Posterior vena cava (tissue), 2 donors: ENCODE measurements around the gene MICAL3. TPM values are rescaled to one million over a fixed set of nuclear protein-coding genes. Genes with fewer than 3 reads are reported as not detected.

ENCODE experiments used
- DNase-seq: peaks from one replicate; pipeline ENCODE4 v3.0.0-alpha.2; 2020; ENCODE audit warnings: low spot score
- intact Hi-C, 2 donors: fragments of 100-400 bp; cut with DNase I; formaldehyde crosslinking; loops; one replicate each; pipeline versions ENCODE4 v1.14.1 to v1.14.2; 2022 to 2023
- microRNA-seq, 2 donors: library from miRNA; unstranded; fragments of <30 nt; microRNA quantifications; one replicate each; pipeline ENCODE4 v1.2.0, GENCODE V29; 2020 to 2021; ENCODE audit warnings: borderline microRNAs expressed in 2 of 2
- total RNA-seq, 2 donors: library from RNA; stranded (reverse); fragmentation: NEBNext Ultra II Directional; extraction: Animal tissue kit (Norgen Biotek cat#: 25700); gene quantifications; one replicate each; pipeline ENCODE4 v1.2.1, GENCODE V29; 2021
- donor health status: DM: yes; HTN: yes; CAD: no.
- donor health status: DM: yes; HTN: yes; CAD: no.

Gene MICAL3
- total RNA-seq, 2 donors from 2014 or later = 106 to 114 TPM

DNA sequence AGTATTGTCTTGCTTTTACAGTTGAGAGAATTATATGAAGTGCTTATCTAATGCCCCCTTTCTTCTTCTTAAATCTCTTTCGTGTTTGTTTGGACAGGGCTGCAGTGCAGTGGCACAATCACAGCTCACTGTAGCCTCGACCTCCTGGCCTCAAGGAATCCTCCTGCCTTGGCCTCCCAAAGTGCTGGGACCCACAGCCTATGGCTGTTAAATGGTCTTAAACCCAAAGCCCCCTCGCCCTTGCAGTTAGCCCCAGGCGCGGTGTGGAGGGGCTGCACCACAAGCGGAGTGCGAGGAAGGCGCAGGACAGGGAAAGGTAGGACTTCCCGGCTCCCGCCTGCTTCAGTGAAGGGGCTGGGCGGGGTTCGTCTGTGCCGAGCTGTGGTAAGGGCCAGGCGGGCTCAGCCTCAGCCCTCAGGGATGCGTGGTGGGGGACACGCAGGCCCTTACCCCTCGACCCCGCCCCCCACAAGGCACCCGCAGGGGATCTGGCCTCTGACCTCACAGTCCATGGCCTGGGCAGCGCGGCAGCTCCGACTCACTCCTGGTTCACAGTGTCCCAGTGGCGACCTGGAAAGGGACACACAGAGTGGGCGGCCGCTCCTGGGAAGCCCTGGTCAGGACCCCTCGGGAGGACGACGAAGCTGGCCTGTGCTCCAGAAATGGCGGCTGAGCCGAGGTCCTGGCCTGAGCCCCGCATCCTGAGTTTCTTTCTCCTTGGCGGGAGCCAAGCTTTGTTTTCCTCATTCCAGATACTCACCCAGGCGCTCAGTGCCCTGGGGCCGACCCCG lies 274.6 kb downstream of the MICAL3 start:
- intact Hi-C loops = loop anchor here in 1 of 2 donors (1.0 kb wide), 1 partner anchor 19 kb away; no protein-coding TSS in a partner anchor
- DNase-seq = peak; percentile 74

- intact Hi-C loops = loop anchor here in 1 of 2 donors (1.0 kb wide), 1 partner anchor 18 kb away; no protein-coding TSS in a partner anchor
- DNase-seq = peak; percentile 68
Measured at GRCh38 chr22:17748555-17749353, 275.6 kb downstream of the MICAL3 start.

GRCh38 chr22:17746916-17747315 lies 277.4 kb downstream of the MICAL3 start:
- intact Hi-C loops = no loop called here
- DNase-seq = no peak

DNA sequence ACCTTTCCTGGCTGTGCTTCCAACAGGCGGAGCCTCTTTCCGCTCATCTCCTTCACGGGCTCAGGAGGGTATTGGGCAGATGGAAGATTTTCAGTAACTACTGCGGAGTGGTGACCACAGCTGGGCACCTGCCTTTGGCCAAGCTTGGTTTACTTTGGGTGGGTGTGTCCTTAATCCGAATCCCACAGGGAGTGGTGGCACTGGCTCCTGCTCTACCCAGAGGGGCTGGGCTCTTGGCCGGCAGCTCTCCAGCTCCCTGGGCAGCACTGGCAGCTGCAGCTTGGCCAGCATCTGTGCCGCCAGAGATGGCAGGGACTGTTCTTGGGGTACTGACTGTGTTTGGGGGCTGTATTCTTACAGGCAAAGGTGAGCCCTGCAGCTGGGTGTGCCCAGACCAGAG lies 279.9 kb downstream of the MICAL3 start:
- intact Hi-C loops = no loop called here
- no peak for DNase-seq

- intact Hi-C loops = no loop called here
Measured at GRCh38 chr22:17743661-17744411, 280.5 kb downstream of the MICAL3 start.

GRCh38 chr22:17742527-17742902 lies 281.8 kb downstream of the MICAL3 start:
- intact Hi-C loops = no loop called here
- DNase-seq = no peak

More at GRCh38 chr22:17743661-17744411, 280.5 kb downstream of the MICAL3 start:
- DNase-seq = no peak

DNA sequence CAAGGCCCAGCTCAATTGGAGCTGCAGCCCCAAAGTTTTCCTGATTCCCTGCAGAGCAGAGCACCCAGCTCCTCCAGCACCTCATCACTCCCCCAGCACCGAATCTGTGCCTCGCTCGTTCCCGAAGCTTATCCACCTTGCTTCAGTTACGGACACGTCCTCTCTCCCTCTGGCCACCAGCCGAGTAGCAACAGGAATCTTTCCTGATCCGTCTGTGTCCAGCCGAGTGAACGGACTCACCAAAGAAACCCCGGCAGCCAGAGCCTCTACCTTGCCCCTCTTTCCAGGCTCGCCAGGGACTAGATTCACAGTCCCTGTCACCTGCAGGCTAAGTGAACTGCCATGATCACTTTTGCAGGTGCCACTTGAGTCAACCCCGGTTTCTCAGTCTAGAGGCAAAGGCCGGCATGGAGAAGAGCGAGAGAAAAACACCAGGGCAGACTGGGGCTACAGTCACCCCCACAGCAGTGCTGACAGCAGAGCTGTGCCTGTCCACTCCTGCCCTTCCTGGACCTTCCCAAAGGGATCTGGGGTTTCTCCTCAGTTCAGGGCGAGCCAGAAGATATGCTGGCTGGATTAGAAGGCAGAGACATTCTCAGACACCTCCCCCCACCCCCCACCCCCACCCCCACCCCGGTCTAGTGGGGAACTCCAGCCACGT lies 282.4 kb downstream of the MICAL3 start:
- intact Hi-C loops = no loop called here
- peak; percentile 16 for DNase-seq

DNA sequence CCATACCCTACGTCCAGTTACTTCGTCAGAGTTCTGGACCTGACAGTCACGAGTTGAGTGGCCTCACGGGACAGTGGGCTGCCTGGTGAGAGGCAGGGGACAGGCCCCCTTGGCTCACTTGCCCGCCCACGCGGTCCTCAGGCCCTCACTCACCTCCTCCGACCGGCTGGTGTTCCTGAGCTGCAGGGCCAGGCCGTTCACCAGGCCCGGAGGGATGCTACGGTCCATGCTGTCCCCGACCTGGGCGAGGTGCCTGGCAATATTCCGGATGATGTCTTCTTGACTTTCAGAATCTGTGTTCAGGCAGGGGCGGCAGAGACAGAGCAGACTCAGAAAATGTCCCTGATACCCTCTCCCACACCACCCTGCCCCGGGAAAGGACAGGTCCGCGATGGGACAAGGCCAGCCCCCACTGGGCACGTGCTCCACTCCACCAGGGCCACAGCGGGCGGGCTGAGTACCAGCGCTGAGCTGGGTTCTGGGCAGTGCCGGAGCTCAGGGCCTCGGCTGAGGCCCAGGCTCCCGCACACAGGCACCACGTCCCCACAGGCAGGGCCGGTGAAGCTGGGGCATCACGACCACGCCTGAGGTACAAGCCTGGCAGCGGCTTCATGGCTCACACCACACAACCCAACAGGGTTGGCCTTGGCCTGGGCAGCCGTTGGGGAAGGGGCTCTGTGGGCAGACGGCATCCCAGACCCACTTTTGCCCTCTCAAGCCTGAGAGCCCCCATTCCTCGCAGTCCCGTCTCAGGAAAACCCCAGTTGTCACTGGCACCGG lies 285.0 kb downstream of the MICAL3 start:
- intact Hi-C loops = no loop called here
- peak; percentile 79 for DNase-seq

DNA sequence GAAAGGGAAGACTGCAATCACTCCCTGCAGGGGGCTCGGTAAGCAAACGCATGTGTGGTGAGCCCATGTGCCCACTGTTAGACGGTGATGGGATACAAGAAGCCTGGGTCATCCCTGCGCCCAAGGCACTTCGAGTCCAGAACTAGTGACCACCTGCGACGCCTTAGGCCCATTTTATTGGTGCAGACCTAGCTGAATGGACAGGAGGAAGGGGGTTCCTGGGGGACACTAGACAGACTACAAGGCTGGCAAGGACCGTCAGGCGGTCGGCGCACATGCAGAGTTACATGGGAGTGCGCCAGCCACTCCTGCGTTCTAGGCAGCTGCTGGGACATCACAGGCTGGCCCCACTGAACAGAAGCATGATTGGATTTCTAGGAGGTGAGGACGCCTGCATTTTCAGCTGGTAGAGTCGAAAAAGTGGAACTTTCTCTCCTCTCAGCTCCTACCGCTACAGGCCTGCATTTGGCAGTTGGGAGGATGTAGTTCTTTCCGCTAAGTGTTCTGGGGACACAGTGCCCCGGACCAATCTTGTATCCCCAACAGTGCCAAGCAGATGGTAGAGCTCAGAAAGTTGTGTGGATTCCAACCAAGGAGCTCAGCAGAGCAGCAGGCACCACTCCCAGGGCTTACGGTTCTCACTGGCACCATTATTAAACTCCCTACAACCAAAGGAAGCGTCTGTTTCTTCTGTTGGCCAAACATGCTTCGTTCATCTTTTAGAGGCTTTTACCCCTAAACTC lies 285.8 kb downstream of the MICAL3 start:
- peak; percentile 74 for DNase-seq

More for the DNA sequence above, 285.8 kb downstream of the MICAL3 start:
- intact Hi-C loops = no loop called here

Small RNA genes within 50 kb of the gene (microRNA-seq; reads per million reads assigned to microRNA genes)
- gene MIR3198-1 (0 reads per million in 2 donors), gene MIR648 (0 reads per million in 2 donors)

Other genes starting within 250 kb of the MICAL3 start
- gene PEX26, start 53.4 kb upstream of the MICAL3 start, total RNA-seq = 10 to 100 TPM; 25.5 to 28.5 TPM
- gene TUBA8, start 86.2 kb upstream of the MICAL3 start, total RNA-seq = 1 to 10 TPM; 2.3 to 2.8 TPM
- gene USP18, start 125.6 kb upstream of the MICAL3 start, total RNA-seq = 1 to 10 TPM; 5.9 to 8.1 TPM